SK-N-DZ (cell line): ENCODE results near the gene ENPP3.
"Not testable (repeated sequence)": the region's sequence is repeated elsewhere in the genome, so short reads cannot be mapped to it uniquely, and the experiment has no call there.

Experiments
- DNase-seq: peaks from one replicate; pipeline ENCODE4 v3.0.0-alpha.2; 2015; ENCODE audit warnings: low spot score

Gene ENPP3

GRCh38 chr6:131685266-131685780, 48.2 kb downstream of the ENPP3 start:
- no peak for DNase-seq

GRCh38 chr6:131687022-131687421, 49.9 kb downstream of the ENPP3 start:
- no peak for DNase-seq

- DNase-seq, result no peak
Observed at GRCh38 chr6:131688286-131688685, 51.2 kb downstream of the ENPP3 start.

- DNase-seq, result no peak
Observed at GRCh38 chr6:131692031-131692430, 54.9 kb downstream of the ENPP3 start.

GRCh38 chr6:131692589-131692988, 55.5 kb downstream of the ENPP3 start:
- no peak for DNase-seq

- peak; percentile 39 for DNase-seq
Observed at GRCh38 chr6:131693384-131693783, 56.3 kb downstream of the ENPP3 start.

GRCh38 chr6:131694832-131695426, 57.8 kb downstream of the ENPP3 start:
- peak; percentile 54 for DNase-seq

- no peak for DNase-seq
Observed at GRCh38 chr6:131696956-131697355, 59.9 kb downstream of the ENPP3 start.

- DNase-seq, result not testable (repeated sequence)
Observed at GRCh38 chr6:131700851-131701250, 63.7 kb downstream of the ENPP3 start.

GRCh38 chr6:131703905-131704304, 66.8 kb downstream of the ENPP3 start:
- not testable (repeated sequence) for DNase-seq

- not testable (repeated sequence) for DNase-seq
Observed at GRCh38 chr6:131710917-131711316, 73.8 kb downstream of the ENPP3 start, which contains the start of gene CTAGE9. CTAGE9 (minus strand) TSS chr6:131711017; CDS start chr6:131711017, 0 bp downstream.

GRCh38 chr6:131715567-131715966, 78.5 kb downstream of the ENPP3 start:
- DNase-seq, result not testable (repeated sequence)

- DNase-seq, result no peak
Observed at GRCh38 chr6:131717836-131718542, 80.9 kb downstream of the ENPP3 start.

- DNase-seq, result no peak
Observed at GRCh38 chr6:131721161-131721560, 84.1 kb downstream of the ENPP3 start.

GRCh38 chr6:131724114-131724513, 87.0 kb downstream of the ENPP3 start:
- no peak for DNase-seq

- DNase-seq, result no peak
Observed at GRCh38 chr6:131727467-131727866, 90.4 kb downstream of the ENPP3 start.

- no peak for DNase-seq
Observed at GRCh38 chr6:131727868-131728267, 90.8 kb downstream of the ENPP3 start.

- DNase-seq, result no peak
Observed at GRCh38 chr6:131728296-131728939, 91.3 kb downstream of the ENPP3 start.

- DNase-seq, result no peak
Observed at GRCh38 chr6:131729550-131729949, 92.4 kb downstream of the ENPP3 start.

GRCh38 chr6:131730264-131730663, 93.2 kb downstream of the ENPP3 start:
- DNase-seq, result no peak

- DNase-seq, result no peak
Observed at GRCh38 chr6:131731224-131731623, 94.1 kb downstream of the ENPP3 start.

- no peak for DNase-seq
Observed at GRCh38 chr6:131733376-131734016, 96.4 kb downstream of the ENPP3 start.
